Stimulated activated naive CD8-positive, alpha-beta T cell treated with anti-CD3 and anti-CD28 coated beads, Interleukin-15, Interleukin-2, amounts not matched to agents 100 ng/mL and 50 ng/mL, for 24 hours (primary cell): Measurements from ENCODE around the gene PACRG.

ENCODE experiments used
- H3K27ac Mint-ChIP-seq: one replicate; pipeline ENCODE4 v1.8.0; 2021; ENCODE audit warnings: mild to moderate bottlenecking, mixed read lengths
- H3K27me3 Mint-ChIP-seq: one replicate; pipeline ENCODE4 v1.8.0; 2021; ENCODE audit warnings: mixed read lengths
- H3K36me3 Mint-ChIP-seq: one replicate; pipeline ENCODE4 v1.8.0; 2021; ENCODE audit warnings: low read depth, mixed read lengths
- H3K4me1 Mint-ChIP-seq: one replicate; pipeline ENCODE4 v1.8.0; 2021; ENCODE audit warnings: low read depth, mixed read lengths
- H3K4me3 Mint-ChIP-seq: one replicate; pipeline ENCODE4 v1.8.0; 2021; ENCODE audit warnings: mild to moderate bottlenecking, mixed read lengths
- H3K9me3 Mint-ChIP-seq: one replicate; pipeline ENCODE4 v1.8.0; 2021; ENCODE audit warnings: mixed read lengths

The PACRG gene

GRCh38 chr6:163230901-163231300, 503.1 kb downstream of the PACRG start:
- no peaks in the 10 kb centered on the region for H3K4me1 Mint-ChIP-seq
- H3K36me3 Mint-ChIP-seq, result no peaks in the 10 kb centered on the region
- no peak overlapping the region for H3K27ac Mint-ChIP-seq
- no peaks in the 10 kb centered on the region for H3K27me3 Mint-ChIP-seq
- no peak overlapping the region for H3K4me3 Mint-ChIP-seq
- H3K9me3 Mint-ChIP-seq, result no peaks in the 10 kb centered on the region

GRCh38 chr6:163231356-163232014, 503.7 kb downstream of the PACRG start:
- Mint-ChIP-seq H3K36me3 (no peaks in the 10 kb centered on the region), H3K4me1 (no peaks in the 10 kb centered on the region), H3K27me3 (no peaks in the 10 kb centered on the region)

GRCh38 chr6:163232015-163232523, 504.3 kb downstream of the PACRG start:
- no peaks in the 10 kb centered on the region for H3K36me3 Mint-ChIP-seq
- no peak overlapping the region for H3K4me3 Mint-ChIP-seq
- no peaks in the 10 kb centered on the region for H3K4me1 Mint-ChIP-seq
- H3K27me3 Mint-ChIP-seq, result no peaks in the 10 kb centered on the region
- no peak overlapping the region for H3K27ac Mint-ChIP-seq
- no peaks in the 10 kb centered on the region for H3K9me3 Mint-ChIP-seq

More at GRCh38 chr6:163231356-163232014, 503.7 kb downstream of the PACRG start:
- no peak overlapping the region for H3K4me3 Mint-ChIP-seq
- H3K9me3 Mint-ChIP-seq, result no peaks in the 10 kb centered on the region
- no peak overlapping the region for H3K27ac Mint-ChIP-seq

GRCh38 chr6:163232649-163233048, 504.9 kb downstream of the PACRG start:
- Mint-ChIP-seq H3K4me3 (no peak overlapping the region), H3K27ac (no peak overlapping the region), H3K36me3 (no peaks in the 10 kb centered on the region), H3K27me3 (no peaks in the 10 kb centered on the region), H3K9me3 (no peaks in the 10 kb centered on the region), H3K4me1 (no peaks in the 10 kb centered on the region)

- Mint-ChIP-seq H3K36me3 (no peaks in the 10 kb centered on the region), H3K9me3 (no peaks in the 10 kb centered on the region), H3K27me3 (peaks cover 4% of the 10 kb centered on the region), H3K27ac (no peak overlapping the region), H3K4me3 (no peak overlapping the region), H3K4me1 (no peaks in the 10 kb centered on the region)
Measured at GRCh38 chr6:163237110-163237509, 509.3 kb downstream of the PACRG start.

- no peaks in the 10 kb centered on the region for H3K36me3 Mint-ChIP-seq
- H3K9me3 Mint-ChIP-seq, result no peaks in the 10 kb centered on the region
- H3K4me3 Mint-ChIP-seq, result no peak overlapping the region
- H3K4me1 Mint-ChIP-seq, result no peaks in the 10 kb centered on the region
- H3K27me3 Mint-ChIP-seq, result peaks cover 4% of the 10 kb centered on the region
- H3K27ac Mint-ChIP-seq, result no peak overlapping the region
Measured at GRCh38 chr6:163239572-163240340, 512.0 kb downstream of the PACRG start.

GRCh38 chr6:163240556-163240955, 512.8 kb downstream of the PACRG start:
- Mint-ChIP-seq H3K36me3 (no peaks in the 10 kb centered on the region), H3K9me3 (no peaks in the 10 kb centered on the region), H3K27me3 (peaks cover 4% of the 10 kb centered on the region), H3K27ac (no peak overlapping the region), H3K4me1 (no peaks in the 10 kb centered on the region), H3K4me3 (no peak overlapping the region)

- Mint-ChIP-seq H3K36me3 (no peaks in the 10 kb centered on the region), H3K4me3 (no peak overlapping the region), H3K27me3 (peaks cover 11% of the 10 kb centered on the region), H3K9me3 (no peaks in the 10 kb centered on the region), H3K27ac (no peak overlapping the region), H3K4me1 (no peaks in the 10 kb centered on the region)
Measured at GRCh38 chr6:163241683-163242082, 513.9 kb downstream of the PACRG start.

GRCh38 chr6:163243083-163243482, 515.3 kb downstream of the PACRG start:
- Mint-ChIP-seq H3K4me3 (no peak overlapping the region), H3K36me3 (no peaks in the 10 kb centered on the region), H3K27me3 (peaks cover 18% of the 10 kb centered on the region), H3K9me3 (no peaks in the 10 kb centered on the region), H3K27ac (no peak overlapping the region), H3K4me1 (no peaks in the 10 kb centered on the region)

GRCh38 chr6:163243692-163244589, 516.2 kb downstream of the PACRG start:
- Mint-ChIP-seq H3K27ac (no peak overlapping the region), H3K4me1 (no peaks in the 10 kb centered on the region), H3K9me3 (no peaks in the 10 kb centered on the region), H3K36me3 (no peaks in the 10 kb centered on the region), H3K4me3 (no peak overlapping the region), H3K27me3 (peaks cover 21% of the 10 kb centered on the region)

GRCh38 chr6:163248051-163248450, 520.3 kb downstream of the PACRG start:
- Mint-ChIP-seq H3K4me3 (no peak overlapping the region), H3K36me3 (no peaks in the 10 kb centered on the region)

GRCh38 chr6:163249651-163250101, 521.9 kb downstream of the PACRG start:
- H3K36me3 Mint-ChIP-seq, result no peaks in the 10 kb centered on the region
- no peak overlapping the region for H3K27ac Mint-ChIP-seq
- H3K4me3 Mint-ChIP-seq, result no peak overlapping the region
- H3K4me1 Mint-ChIP-seq, result no peaks in the 10 kb centered on the region
- peaks cover 25% of the 10 kb centered on the region for H3K27me3 Mint-ChIP-seq
- H3K9me3 Mint-ChIP-seq, result no peaks in the 10 kb centered on the region

More at GRCh38 chr6:163248051-163248450, 520.3 kb downstream of the PACRG start:
- Mint-ChIP-seq H3K27ac (no peak overlapping the region), H3K9me3 (no peaks in the 10 kb centered on the region), H3K4me1 (no peaks in the 10 kb centered on the region), H3K27me3 (peaks cover 25% of the 10 kb centered on the region)

GRCh38 chr6:163250116-163250515, 522.3 kb downstream of the PACRG start:
- no peaks in the 10 kb centered on the region for H3K36me3 Mint-ChIP-seq
- peaks cover 25% of the 10 kb centered on the region for H3K27me3 Mint-ChIP-seq
- H3K27ac Mint-ChIP-seq, result no peak overlapping the region
- H3K4me3 Mint-ChIP-seq, result no peak overlapping the region
- H3K4me1 Mint-ChIP-seq, result no peaks in the 10 kb centered on the region
- no peaks in the 10 kb centered on the region for H3K9me3 Mint-ChIP-seq

- H3K27ac Mint-ChIP-seq, result no peak overlapping the region
- H3K36me3 Mint-ChIP-seq, result no peaks in the 10 kb centered on the region
- peaks cover 19% of the 10 kb centered on the region for H3K27me3 Mint-ChIP-seq
- no peaks in the 10 kb centered on the region for H3K9me3 Mint-ChIP-seq
- H3K4me1 Mint-ChIP-seq, result no peaks in the 10 kb centered on the region
- H3K4me3 Mint-ChIP-seq, result no peak overlapping the region
Measured at GRCh38 chr6:163252061-163252591, 524.4 kb downstream of the PACRG start.
